GM12801 (cell line): ENCODE measurements around the gene CDCA3.

Source experiments
- CTCF ChIP-seq: IDR thresholded peaks from one replicate; pipeline ENCODE4 v1.5.1; 2011; ENCODE audit warnings: control low read depth; ENCODE audit not compliant: insufficient read length; ENCODE audit errors: extremely low read depth

The CDCA3 gene

GRCh38 chr12:6799147-6799546, 51.9 kb downstream of the CDCA3 start:
- no peak for TF ChIP-seq CTCF
